Measurements from ENCODE around the gene ADGRD1. TPM values are rescaled to one million over a fixed set of nuclear protein-coding genes. Genes with fewer than 3 reads are reported as not detected.

Gene ADGRD1
- total and polyA plus RNA-seq, 2 of the 8 experiments (the other 6 are each of a cell fraction or from before 2014, with no cell fraction given) = 0.36 to 0.48 TPM

DNA sequence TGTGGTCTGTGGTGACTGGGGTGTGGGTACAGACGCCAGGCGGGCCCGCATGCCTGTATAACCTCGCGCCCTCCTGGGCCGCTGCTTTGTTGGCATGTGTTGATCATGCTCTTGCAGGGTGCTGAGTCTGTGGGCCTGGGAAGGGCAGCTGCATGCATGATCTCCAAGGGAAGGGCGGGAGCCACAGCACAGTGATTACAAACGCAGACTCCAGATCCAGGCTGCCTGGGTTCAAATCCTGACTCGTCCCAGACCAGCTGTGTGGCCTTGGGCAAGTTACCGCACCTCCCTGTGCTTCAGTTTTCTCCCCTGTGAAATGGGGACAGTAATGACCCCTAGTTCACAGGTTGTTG lies 24.0 kb downstream of the ADGRD1 start:
- CTCF ChIA-PET (ENCODE audit: partially characterized antibody) = interaction anchor here (0.7 to 0.8 kb wide), 2 partner anchors 10 to 108 kb away, joined by 3 read pairs; no protein-coding TSS in a partner anchor
- no peak overlapping the region for H3K9ac ChIP-seq (replicated peaks in 1 of 4; ENCODE audit: extremely low read depth in 1 of 4, low read depth in 3 of 4, low read length in 3 of 4)
- H3K27me3 ChIP-seq (replicated peaks in 1 of 4; ENCODE audit: control insufficient read depth in 3 of 4, extremely low read depth in 1 of 4, insufficient read depth in 3 of 4, low read length in 3 of 4) = no peaks in the 10 kb centered on the region; a peak in 1 of 7 replicates
- no peaks in the 10 kb centered on the region for H4K20me1 ChIP-seq (replicated peaks in 1 of 2; ENCODE audit: control insufficient read depth in 1 of 2, insufficient read depth in 2 of 2, low read length in 2 of 2)
- no peak overlapping the region for H3K14ac ChIP-seq (ENCODE audit: insufficient read length)
- no peak overlapping the region for H2BK12ac ChIP-seq (ENCODE audit: low read depth, low read length)
- H3K4me2 ChIP-seq (ENCODE audit: insufficient read depth in 1 of 2, low read depth in 2 of 2, low read length in 2 of 2) = no peak overlapping the region
- no peaks in the 10 kb centered on the region for H3K79me1 ChIP-seq (ENCODE audit: low read depth, low read length)
- no peaks in the 10 kb centered on the region for H3K36me3 ChIP-seq (ENCODE audit: control insufficient read depth in 2 of 4, insufficient read depth in 4 of 4, low read length in 3 of 4)
- no peak overlapping the region for H3K18ac ChIP-seq (ENCODE audit: extremely low read depth, low read length)
- peak overlapping the region; percentile 79; the same call in 1 of the 2 replicates for H2AFZ ChIP-seq (ENCODE audit: low read length)
- H2AK5ac ChIP-seq (ENCODE audit: low read depth, low read length) = no peak overlapping the region
- no peak overlapping the region for H3K56ac ChIP-seq (replicated peaks; ENCODE audit: insufficient read length, low read depth, low read length)
- no peak overlapping the region for H4K5ac ChIP-seq (ENCODE audit: insufficient read length, low read depth, low read length)
- no peaks in the 10 kb centered on the region for H3K79me2 ChIP-seq (ENCODE audit: control insufficient read depth in 1 of 2, insufficient read depth in 2 of 2, low read length in 2 of 2)
- WGBS, 2 experiments (ENCODE audit: extremely low coverage in 1 of 2, insufficient coverage in 1 of 2, insufficient read length in 1 of 2, insufficient replicate concordance in 2 of 2, low coverage in 1 of 2, low lambda C conversion rate in 2 of 2, missing lambda C conversion rate in 1 of 2) = 98% methylated on average over 10 of the region's 10 CpGs; no CpG with 5 or more reads in 1 of the 2 experiments
- no peak overlapping the region for H2BK120ac ChIP-seq (replicated peaks; ENCODE audit: low read depth, low read length)
- FAIRE-seq (no peak), DNase-seq (ENCODE audit: low read depth in 1 of 2, low spot score in 2 of 2) (no peak)
- H3K23ac ChIP-seq (ENCODE audit: insufficient read length) = no peak overlapping the region
- no peak overlapping the region for H4K91ac ChIP-seq (replicated peaks; ENCODE audit: insufficient read length, low read length)
- H2BK20ac ChIP-seq (ENCODE audit: low read length) = no peak overlapping the region
- no peaks in the 10 kb centered on the region for H3K9me3 ChIP-seq (ENCODE audit: insufficient read depth in 2 of 2, low read depth in 1 of 2, low read length in 1 of 2)
- H3K4me3 ChIP-seq (ENCODE audit: extremely low read depth in 1 of 4, insufficient read depth in 2 of 4, low read depth in 3 of 4, low read length in 4 of 4) = no peak overlapping the region
- peaks cover 0 to 2% (median 0%) of the 10 kb centered on the region in 4 experiments; a peak in 2 of 7 replicates for H3K4me1 ChIP-seq (replicated peaks in 1 of 4; ENCODE audit: control insufficient read depth in 3 of 4, insufficient read depth in 4 of 4, low read length in 3 of 4)
- H2BK5ac ChIP-seq (ENCODE audit: low read depth, low read length) = no peak overlapping the region
- H4K8ac ChIP-seq (ENCODE audit: extremely low read depth, insufficient read depth, low read length) = peak overlapping the region; percentile 62
- H3K23me2 ChIP-seq (ENCODE audit: low read depth, low read length) = no peaks in the 10 kb centered on the region
- H2BK15ac ChIP-seq (ENCODE audit: low read length) = no peak overlapping the region
- no peak overlapping the region for H3K27ac ChIP-seq (ENCODE audit: low read depth, low read length)
- POLR2A ChIA-PET (ENCODE audit: partially characterized antibody) = no interaction called here
- no peak overlapping the region for H3K4ac ChIP-seq (replicated peaks; ENCODE audit: insufficient read length, low read depth, low read length)
- TF ChIP-seq RNF2 (IDR thresholded peaks at IDR 0.05; ENCODE audit: borderline replicate concordance, low read depth, low read length, missing control alignments, poor library complexity, severe bottlenecking) (no peak), GABPA (IDR thresholded peaks at IDR 0.05; ENCODE audit: borderline replicate concordance, insufficient read depth, low read length) (no peak), PHF8 (conservative IDR thresholded peaks at IDR 0.05; ENCODE audit: low read depth, low read length) (no peak), POLR2AphosphoS5 (IDR thresholded peaks at IDR 0.05; ENCODE audit: low read depth, low read length) (no peak), RXRA (IDR thresholded peaks at IDR 0.05; ENCODE audit: insufficient read depth, low read depth, low read length) (no peak), ATF3 (IDR thresholded peaks at IDR 0.05; ENCODE audit: insufficient read depth, low read depth, low read length) (no peak), YY1 (IDR thresholded peaks at IDR 0.05; ENCODE audit: low read depth, low read length) (no peak)

Measured in H1 (cell line).